GM18907 (cell line): ENCODE measurements around the gene VAPB.
A peak's percentile ranks its signal among the peaks of the same experiment; 100 is the strongest.

ENCODE experiments used
- ATAC-seq: cut with Tn5 transposase; IDR thresholded peaks from one replicate; pipeline ENCODE4 v1.9.1; 2021; ENCODE audit warnings: mild to moderate bottlenecking, moderate library complexity; ENCODE audit not compliant: unreplicated experiment

VAPB gene

GRCh38 chr20:58458342-58459057, 69.5 kb downstream of the VAPB start:
- peak; percentile 97 for ATAC-seq

- ATAC-seq = peak; percentile 40
Observed at GRCh38 chr20:58459058-58459750, 70.2 kb downstream of the VAPB start.

DNA sequence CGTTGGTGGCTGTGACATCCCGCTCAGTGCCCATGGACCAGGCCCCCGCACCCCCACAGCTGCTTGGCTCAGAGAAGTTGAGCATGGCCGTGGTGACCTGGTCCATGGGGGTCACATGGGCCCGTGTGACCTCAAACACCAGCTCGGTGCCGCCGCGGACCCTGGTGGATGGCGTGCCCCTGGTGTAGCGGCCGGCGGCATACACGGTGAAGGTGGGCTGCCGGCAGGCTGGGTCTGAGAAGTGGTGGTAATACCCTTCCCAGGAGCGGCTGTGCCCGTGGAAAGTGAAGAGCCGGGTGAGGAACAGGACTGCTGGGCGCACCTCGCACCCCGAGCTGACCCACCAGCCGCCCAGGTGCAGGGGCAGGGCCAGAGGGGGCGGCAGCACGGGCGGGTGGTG, 72.1 kb downstream of the VAPB start:
- ATAC-seq = no peak

GRCh38 chr20:58461899-58462298, 72.9 kb downstream of the VAPB start:
- ATAC-seq = no peak

DNA sequence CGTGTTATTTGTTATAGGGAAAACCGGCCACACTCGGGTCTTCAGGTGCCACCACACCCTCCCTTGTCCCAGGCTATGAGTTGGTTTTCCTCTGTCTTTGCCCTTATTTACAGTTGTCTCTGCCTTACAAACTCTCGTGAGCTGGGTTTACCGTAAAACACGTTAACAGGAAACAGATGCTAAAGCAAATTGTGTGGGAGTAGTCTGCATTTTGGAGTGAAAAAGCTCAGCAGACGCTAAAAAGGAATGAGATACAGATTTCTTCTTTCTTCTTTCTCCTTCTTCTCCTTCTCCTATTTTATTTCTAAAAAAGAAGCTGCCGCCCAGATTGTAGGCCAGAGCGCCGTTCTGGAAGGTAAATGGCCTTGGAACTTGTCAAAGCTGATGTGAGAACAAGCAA, 74.2 kb downstream of the VAPB start:
- no peak for ATAC-seq

DNA sequence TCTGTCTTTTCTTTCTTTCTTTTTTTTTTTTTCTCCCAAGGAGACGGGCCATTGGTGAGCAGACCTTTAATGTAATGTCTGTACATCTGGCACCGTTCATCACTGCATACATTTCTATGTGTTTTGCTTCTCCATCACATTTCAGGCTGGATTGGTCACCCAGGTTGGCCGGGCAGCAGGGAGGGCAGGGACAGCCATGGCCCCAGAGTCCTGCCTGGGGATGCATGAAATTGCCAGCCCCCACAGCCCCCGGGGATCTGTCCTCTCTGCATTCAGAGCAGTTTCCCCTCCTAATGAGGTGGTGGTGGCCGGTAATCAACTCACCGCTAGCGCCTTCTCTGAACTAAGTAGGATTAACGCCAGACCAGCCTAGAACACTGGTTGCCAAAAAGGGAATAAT, 75.8 kb downstream of the VAPB start:
- no peak for ATAC-seq

GRCh38 chr20:58466095-58466708, 77.2 kb downstream of the VAPB start:
- ATAC-seq = no peak

- no peak for ATAC-seq
Observed at GRCh38 chr20:58466729-58467571, 77.9 kb downstream of the VAPB start.

GRCh38 chr20:58467572-58468527, 78.8 kb downstream of the VAPB start:
- no peak for ATAC-seq

GRCh38 chr20:58469616-58470015, 80.6 kb downstream of the VAPB start:
- no peak for ATAC-seq

DNA sequence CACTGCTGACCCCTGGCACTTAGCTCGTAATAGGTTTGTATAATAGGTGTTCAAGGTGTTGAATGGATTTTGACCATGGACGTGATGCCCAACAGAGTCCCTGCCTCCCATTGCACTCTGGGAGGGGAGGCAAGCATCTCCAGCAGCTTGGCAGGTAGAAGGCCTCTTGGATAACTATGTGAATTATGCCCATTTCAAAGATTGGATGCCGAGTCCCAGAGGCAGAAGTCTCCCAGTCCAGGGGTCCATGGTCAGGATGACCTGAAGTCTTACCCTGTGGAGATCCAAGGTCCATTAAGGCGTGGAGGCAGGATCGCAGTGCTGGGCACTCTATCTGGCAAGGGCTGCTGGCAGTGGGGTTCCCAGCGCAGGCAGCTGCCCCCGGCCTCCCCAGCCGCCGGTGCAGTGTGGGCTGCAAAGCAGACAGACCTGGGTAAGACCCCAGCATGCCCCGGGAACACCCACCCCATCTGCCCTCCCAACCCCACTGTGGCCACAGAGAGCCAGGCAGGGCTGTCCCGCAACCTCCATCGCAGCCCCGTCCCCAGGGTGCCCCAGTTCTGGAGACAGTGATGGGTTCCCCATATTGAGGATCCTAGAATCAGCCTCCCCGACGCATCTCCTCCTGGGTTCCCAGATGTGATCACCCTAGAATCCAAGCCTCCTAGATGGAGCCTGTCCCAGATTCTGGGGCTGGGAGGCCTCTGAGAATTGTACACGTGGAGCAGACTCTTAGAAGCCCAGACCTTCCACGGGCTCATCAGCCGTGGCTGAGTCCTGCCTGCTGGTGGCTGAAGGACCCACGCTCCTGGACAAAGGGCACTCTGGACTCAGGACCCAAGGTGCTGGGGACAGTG, 81.5 kb downstream of the VAPB start:
- ATAC-seq = no peak

GRCh38 chr20:58471193-58472164, 82.5 kb downstream of the VAPB start:
- ATAC-seq = no peak

GRCh38 chr20:58472273-58473018, 83.4 kb downstream of the VAPB start:
- ATAC-seq = no peak

DNA sequence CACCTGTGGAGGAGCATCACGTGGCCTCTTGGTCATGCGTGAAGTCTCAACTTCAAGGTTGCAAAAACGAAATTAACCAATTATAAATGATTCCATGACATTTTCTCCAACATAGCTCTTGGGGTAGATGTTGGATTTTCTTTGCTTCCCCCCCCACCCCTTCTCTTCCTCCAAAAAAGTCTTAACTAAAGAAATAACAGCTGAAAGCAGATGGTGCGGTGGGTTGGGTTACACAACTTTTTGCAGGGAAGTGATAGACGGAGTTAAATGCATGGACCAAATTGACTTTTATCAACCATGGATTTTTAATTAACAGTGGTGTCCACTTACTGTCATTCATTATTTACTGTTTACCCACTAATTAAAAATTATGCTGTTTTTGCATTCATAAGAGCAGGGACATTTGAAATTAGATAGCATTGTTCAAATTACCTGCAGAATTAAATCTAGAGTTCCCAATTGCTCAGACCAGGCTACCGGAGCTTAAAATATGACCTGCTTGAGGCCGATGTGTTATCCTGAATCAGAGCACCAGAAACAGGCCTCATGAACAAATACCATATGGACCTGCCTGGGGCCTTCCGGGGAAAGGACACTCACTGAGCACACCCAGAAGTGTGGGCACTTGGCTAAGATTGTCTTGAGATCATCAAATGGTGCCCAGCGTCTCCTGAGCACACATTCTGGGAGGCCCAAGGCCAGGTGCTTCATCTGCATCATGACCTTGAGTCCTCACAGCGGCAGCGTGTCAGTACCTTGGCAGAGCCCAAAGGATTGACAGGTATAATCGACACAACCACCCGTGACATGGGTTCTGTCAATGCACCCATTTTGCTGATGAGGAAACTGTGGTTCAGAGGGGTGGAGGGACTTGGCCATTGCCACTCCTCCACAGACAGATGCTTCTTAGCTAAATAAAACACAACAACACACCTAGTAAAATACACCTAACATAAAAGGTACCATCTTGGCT, 84.7 kb downstream of the VAPB start:
- ATAC-seq = no peak

DNA sequence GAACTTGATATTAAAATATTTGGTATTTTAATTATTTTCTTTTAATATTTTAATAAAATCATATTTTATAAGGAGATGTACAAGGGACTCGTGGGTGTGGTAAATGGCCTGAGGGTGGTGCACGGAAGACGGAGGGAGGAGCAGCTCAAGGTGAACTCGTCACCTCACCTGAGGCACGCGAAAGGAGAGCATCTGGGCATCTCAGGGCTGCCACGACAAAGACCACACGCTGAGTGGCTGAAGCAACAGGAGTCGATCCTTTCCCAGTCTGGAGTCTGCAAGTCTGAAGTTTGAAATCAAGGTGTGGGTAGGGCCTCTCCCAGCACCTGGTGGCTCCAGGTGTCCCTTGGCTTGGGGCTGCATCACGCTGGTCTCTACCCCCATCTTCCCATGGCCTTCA, 86.4 kb downstream of the VAPB start:
- ATAC-seq = no peak

DNA sequence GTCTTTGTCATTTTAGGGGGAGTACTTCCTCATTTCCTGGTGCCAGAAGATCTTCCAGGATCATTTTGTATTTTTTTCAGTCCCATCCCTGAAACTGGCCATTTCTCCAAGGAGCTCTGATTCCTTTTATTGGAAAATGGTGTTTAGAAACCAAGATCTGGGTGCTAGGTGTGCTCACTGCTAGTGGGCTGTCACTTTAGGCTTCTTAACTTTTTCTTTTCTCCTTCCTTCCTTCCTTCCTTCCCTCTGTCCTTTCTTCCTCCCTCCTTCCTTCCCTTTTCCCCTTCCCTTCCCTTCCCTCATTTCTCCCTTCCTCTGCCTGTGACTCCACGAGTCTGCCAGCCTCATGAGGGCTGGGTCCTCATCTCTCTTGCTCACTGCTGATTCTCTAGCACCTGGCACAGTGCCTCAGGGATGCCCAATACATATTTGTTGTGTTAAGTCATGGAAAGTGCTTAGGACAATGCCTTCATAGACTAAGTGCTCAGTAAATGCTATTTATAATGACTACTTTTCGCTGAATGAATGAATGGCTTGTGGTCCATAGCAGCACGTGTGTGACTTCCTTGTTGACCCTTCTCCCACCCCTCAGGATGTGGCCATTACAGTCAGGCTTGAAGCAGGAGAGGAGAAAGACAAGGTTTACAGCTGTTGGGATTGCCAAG, 89.2 kb downstream of the VAPB start:
- no peak for ATAC-seq
